ENCODE data around the gene RPTN.
A peak's percentile ranks its signal among the peaks of the same experiment; 100 is the strongest.

RPTN gene, protein sequence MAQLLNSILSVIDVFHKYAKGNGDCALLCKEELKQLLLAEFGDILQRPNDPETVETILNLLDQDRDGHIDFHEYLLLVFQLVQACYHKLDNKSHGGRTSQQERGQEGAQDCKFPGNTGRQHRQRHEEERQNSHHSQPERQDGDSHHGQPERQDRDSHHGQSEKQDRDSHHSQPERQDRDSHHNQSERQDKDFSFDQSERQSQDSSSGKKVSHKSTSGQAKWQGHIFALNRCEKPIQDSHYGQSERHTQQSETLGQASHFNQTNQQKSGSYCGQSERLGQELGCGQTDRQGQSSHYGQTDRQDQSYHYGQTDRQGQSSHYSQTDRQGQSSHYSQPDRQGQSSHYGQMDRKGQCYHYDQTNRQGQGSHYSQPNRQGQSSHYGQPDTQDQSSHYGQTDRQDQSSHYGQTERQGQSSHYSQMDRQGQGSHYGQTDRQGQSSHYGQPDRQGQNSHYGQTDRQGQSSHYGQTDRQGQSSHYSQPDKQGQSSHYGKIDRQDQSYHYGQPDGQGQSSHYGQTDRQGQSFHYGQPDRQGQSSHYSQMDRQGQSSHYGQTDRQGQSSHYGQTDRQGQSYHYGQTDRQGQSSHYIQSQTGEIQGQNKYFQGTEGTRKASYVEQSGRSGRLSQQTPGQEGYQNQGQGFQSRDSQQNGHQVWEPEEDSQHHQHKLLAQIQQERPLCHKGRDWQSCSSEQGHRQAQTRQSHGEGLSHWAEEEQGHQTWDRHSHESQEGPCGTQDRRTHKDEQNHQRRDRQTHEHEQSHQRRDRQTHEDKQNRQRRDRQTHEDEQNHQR

DNA sequence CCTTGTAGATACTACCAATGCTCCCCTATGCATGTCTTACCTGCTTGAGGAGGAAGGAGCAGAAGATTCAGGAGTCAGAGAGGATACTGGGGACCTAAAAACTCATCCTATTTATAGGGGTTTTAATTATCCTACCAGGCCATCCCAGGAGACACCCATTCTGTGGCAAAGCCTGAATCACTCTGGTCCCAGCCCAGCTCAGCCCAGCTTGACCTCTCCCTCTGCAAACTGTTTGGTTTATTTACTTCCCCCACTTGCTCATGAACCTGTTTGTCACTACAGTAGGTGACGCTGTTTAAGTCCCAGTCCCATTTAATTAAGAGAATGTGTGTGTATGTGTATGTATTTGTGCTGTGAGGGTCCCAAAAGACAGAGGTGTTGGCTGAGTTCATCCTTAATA is at the start of gene RPTN:
Gene RPTN (minus strand): TSS at position 85 of the 400 bp plus-strand sequence. CDS start 1,339 bp downstream, outside the sequence.
- no peak for DNase-seq

DNA sequence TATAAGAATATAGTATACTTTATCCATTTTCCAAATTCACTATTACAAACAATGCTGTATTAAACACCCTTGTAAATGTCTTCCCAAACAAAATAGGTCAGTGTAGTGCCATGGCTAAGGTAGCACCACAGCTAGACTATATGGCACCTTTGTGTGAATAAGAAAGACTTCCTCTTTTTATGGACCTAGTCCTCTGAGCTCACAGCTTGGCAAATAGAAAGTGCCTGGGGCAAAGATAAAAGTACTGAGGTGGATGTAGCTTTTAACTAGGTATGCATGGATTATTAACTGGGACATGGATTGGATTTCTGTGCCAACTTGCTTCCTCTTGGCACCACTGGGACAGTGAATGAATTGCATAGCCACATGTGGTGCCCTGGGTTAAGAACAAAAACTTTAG is 40.0 kb upstream of the RPTN start:
- DNase-seq = no peak

DNA sequence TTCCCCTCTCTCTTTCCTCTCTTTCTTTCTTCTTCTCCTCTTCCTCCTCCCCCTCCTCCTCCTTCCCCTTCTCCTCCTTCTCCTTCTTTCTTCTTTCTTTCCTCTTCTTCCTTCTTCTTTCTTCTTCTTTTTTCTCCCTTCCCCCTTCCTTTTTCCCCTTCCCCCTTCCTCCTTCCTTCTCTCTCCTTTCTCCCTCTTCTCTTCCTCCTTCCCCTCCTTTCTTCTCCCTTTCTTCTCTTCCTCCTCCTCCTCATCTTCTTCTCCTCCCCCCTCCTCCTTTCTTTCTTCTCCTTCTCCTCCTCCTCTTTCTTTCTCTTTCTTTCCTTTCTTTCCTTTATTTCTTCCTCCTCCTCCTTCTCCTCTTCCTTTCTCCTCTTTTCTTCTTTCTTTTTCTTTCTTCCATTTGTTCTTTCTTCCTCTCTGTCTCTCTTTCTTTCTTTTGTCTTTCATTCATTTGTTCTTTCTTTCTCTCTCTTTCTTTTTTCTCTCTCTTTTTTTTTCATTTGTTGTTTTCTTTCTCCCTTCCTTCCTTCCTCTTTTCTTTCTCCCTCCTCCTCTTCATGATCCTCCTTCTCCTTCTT is 38.4 kb upstream of the RPTN start:
- DNase-seq = no peak

DNA sequence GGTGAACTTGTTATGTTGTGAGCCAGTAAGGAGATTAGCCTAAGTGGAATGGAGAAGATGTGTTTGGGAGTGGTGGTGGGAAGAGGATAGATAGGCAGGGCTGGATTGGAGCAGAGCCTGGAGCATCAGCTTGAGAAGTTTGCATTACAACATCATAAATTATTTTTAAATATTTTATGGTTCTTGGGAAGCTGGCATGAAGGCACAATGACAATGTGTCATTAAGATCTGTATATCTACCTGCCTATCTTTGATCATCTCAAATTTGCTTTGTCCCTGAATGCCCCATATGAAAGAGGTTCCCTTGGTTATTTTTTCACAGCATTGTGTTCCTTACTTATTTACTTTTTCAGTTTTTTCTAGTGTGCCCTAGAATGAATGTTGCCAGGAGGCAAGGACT is 32.7 kb upstream of the RPTN start:
- no peak for DNase-seq

DNA sequence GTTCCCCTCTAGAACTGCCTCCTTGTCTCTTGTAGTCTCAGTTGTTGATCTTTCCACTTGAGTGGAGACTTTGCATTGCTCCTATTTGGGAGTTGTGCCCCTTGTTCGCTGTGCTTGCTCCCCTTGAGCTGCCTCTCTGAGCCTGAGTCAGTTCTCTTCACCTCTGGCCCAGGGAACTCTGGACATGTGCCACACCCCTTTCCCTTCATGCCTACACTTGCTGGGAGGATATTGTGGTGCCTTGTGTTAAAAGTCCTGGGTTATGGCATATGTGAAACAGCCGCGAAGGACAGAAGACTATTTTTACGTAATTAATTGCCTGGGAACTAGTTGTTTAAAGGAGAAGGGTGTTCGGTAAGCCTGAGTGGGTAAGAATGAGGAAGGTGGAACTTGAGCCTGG is 32.2 kb upstream of the RPTN start:
- DNase-seq = no peak

DNA sequence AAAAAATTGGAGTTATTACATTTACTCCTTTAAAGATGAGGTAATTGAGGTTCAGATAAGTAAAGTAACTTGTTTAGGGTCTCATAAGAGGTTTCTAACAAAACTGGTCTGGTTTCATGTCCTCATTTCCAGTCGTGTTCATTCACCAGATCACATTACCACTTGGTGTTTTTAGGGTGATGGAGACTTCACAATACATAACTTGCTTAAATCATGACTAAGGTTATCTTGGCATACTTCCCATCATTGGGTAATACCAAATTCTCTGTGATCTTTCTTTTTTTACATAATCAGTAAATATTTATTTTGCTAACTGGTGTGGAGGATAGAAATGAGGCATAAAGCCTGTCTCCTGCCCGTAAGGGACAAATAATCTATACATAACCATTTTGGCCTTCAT is 31.6 kb upstream of the RPTN start:
- DNase-seq = no peak

DNA sequence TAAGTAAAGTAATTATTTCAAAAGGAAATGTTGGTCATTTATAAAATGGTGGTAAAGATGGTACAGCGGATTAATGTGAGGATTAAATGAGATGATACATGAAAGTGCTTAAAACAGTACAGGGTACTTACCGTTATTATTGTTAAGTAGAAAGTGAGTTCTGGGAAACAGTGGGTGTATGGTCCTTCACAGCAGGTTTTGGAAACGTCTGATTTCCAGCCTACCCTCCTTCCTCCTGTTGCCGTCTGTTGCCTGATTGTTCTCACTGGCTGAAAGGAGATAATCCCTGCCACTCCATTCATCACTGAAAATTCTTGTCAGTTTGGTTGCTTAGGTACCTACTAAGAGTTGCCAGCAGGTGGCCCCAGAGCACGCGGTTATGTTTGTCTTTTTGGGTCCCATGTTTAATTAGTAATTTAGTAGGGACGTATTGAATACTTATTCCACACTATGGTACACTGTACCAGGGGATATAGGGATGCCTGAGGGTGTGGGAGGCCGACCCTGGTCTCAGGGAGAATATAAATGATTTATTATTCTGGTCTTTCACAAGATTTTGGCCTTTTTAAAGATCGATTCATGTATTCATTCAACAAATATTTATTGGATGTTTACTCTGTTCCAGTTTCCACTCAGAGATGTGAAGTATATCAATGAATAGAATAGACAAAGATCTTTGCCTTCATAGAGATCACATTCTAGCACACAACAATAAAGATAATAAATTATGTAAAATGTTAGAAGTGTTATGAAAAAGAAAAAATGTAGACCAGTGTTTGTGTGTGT is 30.8 kb upstream of the RPTN start:
- peak; percentile 28 for DNase-seq

DNA sequence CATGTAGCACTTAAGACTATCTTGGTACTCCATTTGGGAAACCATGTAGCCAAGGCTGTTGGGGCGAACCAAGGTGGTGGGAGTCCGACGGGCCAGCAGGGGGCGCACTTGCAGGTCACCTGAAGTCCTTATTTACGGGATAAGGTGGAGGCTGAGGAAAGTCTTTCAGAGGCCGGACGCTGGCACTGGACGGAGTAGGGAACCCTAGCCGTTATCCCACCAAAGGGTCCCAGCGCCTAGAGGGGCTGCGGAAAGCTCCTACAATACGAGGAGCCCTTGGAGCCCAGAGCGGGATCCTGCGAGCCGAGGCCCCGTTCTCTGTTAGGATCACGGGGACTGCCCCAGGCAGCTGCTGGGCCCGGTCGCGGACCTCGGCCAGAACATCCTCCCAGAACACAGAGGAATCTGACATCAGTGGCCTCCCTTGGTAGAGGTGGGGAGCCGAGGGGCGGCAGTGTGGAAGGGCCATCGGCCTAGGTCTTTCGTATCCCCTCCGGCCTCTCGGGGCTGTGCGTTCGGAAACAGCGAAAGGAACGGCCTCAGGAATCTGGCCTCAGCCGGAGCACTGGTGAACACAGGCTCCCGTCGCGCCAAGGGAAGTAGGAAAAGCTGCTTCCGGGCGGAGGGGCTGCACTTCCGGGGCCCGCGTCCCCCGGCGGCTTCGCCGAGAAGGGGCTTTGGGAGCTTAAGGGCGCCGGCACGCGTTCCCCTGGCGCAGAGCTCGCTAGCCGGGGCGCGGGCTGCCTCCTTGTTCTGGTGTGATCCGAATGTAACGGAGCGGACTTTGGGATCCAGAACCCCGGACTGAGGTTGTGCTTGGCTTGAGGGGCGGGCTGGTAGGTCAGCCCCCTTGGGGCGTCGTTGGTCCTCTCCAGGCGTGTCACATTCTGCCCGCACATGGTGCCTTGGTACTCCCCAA is 29.9 kb upstream of the RPTN start:
- no peak for DNase-seq

DNA sequence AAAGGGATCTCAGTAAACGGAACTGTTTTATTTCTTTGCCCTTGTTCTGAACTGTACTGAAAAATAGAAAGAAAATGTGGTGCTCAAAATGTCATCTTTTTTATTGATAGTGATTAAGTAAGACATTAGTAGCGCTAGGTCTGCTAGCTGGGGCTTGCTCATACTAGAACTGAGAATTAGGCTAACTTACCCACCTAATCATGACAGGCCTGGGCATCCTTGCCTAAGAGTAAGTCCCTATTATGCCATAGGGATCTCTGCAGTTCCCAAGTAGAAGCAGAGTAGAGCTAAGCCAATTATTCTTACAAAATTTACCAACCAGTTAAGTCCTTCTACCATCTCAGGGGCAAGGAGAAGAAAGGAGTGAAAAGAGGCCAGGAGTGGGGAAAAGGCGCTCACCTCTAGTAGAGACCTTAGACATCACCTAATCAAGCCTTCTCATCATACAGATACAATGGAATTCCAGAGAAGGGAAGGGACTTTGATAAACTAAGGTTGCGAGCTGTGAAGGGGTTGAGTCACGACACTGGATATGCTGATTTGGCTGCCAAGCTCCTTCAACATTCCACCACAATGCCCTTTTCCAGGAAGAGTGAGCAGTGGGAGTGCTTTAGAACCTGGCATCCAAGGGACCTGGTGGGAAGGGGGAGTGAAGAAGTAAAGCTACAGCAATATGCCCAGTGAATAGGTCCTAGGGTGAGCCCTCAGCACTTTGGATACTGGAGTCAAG is 27.7 kb upstream of the RPTN start:
- DNase-seq = no peak

DNA sequence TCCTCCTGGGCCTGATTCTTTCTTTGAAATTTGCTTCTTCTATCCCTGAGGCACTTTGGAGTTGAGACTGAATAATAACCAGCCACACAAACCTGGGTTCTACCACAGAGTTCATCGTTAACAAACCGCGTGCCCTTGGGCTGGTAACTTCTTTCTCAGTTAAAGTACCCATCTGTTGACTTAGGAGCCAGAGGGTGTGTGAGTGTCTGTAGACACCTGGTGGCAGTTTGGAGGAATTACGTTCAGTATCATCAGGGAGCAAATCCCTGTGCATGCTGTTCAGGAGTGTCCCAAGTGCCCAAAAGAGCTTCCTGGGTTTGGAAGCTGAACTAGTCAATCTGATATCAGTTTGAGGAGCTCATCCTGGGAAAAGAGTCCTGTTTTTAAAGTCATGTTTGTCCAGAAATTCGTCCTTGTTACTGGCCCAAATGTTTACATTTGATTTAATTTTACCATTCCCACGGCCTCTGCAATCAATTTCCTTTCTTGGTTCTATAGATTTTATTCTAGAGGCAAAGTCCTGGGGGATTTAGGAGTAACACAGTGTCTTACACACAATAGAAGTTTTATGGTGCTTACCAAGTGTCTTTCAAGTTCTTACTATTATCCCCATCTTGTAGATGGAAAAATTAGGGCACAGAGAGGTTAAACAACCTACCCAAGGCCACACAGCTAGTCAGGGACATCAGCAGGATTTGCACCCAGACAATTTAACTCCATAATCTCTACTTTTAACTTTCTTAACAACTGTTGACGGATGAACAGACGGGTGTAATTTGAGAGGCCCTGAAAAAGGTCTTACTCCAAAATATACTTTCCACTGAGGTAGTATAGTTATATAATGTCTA is 26.7 kb upstream of the RPTN start:
- DNase-seq = peak; percentile 8

DNA sequence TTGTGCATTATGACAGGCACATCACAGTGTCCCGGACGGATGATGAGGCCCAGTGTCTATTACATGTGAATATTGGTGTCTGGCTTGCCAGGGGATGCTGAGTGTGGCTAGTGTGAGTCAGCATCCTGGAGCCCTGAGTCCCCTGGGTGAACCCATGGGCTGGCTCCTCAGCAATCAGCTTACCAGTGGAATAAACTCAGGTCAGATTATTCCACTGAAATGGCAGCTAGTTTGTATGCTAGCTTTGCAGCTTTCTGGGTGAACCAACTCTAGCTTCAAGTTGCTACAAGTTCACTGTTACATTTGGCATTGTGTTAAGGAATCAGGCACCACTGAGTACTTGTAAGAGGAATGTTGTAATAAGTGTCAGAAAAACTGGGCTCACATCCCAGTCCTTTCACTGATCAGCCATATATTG is 23.9 kb upstream of the RPTN start:
- no peak for DNase-seq

DNA sequence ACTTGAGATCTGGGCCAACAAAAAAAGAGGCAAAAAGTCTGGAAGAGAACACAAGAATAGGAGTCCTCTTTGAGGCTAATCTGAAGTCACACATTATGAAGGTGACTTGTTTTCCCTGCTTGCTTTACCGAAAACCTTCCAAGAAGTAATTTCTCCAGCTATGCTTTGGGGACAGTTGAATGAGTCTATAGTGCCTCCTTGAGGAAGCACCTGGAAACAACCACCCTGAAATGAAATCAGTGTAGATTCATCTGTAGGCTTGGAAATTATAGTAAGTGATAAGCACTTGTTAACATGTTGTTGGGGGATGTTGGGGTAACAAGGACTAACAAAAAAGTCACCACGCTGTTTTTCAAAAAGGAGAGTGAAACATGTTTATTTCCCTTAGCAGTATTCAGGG is 23.4 kb upstream of the RPTN start:
- DNase-seq = no peak

DNA sequence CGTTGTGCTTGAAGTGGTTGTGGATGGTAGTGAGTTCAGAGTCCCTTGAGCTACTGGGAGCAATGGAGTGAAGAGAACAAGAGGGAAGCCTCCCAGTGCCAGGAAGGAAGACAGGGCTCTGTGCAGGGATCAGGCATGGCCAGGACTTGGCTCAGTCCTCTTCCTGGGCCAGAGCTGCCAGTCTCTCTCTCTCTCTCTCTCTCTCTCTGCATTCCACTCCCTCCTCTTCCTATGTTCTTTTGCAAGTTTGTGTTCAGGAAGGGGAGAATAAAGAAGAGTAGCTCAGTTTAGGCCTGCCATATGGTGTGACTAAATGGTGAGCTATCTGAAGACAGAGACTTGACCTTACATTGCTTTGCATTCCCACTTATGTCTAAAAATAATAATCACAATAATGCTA is 20.5 kb upstream of the RPTN start:
- DNase-seq = no peak

DNA sequence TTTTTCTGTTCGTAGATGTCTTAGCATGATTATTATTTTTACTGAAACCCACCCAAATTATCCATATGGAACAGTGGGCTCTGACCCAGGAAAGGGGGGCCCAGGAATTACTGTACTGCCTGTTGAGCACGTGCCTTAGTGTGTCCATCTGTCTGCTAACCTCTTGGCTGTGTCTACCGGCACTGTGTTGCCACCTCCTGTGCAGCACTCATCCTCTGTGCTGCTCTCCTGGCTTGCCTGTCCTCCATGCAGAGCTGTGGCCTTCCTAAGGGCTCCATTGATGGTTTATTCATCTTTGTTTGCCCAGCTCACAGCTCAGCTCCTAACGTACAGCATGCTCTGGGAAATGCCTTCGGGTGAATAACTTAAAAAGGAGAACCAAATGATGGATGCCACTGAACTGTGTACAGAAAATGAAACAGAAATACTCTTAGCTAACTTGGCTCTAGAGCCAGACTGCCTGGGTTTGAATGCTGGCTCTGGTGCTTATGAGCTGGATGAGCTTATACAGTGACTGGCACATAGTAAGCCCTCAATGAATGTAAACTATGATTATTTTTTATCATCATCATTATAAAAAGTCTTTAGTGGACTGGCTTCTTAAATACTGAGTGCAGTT is 11.4 kb upstream of the RPTN start:
- no peak for DNase-seq

DNA sequence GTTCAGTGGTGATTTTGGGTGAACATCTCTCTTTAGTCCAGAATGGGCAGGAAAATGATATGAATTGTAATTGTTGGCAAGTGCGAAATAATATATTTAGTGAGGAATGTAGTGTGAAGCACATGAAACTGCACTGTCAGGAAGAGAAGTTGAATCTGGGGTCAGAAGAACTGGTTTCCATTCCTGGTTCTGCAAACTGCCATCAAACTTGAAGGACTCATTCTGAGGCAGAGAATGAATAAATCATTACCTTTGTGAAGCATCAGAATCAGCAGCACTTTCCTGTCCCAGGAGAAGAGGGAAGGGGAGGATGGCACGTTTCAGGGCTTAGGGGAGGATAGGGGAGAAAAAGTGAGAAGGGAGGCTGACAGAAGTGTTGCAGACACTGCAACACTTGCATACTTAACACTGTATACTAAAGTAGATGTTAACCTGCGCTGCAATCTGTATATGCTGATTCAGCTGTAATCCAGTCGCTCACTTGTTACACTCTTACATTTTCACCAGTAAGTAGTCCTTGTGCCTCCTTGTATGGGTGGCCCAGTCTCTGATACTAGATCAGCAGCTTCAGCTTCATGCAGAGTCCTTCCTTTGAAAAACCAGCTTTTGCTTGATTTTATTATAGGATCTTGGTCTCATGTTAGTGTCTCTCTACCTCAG is 10.5 kb upstream of the RPTN start:
- no peak for DNase-seq

DNA sequence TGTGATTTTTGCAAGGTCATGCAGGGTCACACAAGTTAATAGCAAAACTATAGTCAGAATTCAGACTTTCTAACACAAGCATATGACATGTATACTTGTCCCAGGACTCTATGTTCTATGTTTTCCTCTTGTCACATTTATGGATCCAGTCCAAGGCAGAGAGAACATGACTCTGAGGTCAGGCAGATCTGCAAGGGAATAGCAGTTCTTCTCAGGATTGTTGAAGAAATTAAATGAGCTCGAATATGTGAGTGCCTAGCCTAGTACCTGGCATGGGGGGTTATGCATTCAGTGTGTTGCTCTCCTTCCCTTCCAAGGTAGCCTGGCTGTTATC is 9.5 kb upstream of the RPTN start:
- DNase-seq = no peak

DNA sequence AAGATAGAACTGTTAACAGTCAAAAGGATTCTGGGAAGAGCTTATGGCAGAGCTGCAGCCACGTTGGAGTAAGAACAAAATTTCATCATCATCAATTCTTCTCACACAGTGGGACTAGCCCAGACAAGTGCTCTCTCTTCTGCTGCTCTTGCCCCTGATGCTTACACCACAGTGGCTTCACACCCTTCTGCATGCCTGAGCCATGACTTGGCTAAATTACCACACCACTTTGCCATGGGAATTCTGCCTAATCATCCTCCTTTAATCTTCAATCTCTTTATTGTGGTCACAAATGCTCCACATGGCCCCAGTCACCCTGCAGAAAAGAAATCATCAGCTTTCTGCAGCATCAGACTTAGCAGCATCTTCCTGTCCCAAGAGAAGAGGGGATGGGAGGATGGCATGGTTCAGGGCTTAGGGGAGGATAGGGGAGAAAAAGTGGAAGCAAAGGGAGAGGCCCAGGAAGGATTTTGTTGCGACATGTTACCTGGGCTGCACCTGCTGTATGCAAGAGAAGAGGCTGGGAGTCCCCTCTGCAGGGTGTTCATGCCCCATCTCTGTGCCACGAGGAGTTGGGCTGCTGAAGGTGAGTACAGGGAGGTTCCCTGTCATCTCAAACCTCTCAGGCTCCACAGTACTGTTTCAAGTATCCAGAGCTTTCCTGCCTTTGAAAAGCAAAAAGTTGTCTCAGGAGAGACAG is 9.0 kb upstream of the RPTN start:
- DNase-seq = no peak

DNA sequence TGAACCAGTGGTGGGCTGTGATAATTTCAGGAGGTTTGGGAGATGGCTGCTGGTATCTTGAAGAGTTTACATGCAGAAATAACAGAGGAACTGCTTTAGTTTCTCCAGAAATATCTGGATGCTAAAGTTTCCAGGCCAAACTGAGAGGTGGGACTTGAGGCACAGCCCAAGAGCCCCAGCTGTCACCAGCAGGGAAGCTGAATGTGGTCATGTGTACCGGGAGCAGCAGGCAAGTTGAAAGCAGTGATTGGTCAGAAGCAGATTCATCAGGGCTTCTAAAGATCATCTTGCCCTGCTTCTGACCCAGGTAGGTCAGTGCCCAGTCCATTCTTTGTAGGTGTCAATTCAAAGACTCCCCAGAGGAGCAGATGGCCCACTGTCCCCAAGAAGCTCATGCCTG is 7.9 kb upstream of the RPTN start:
- DNase-seq = no peak
